SU-DHL-6 (cell line): ENCODE measurements around the gene ARMC8.

Source experiments
- H2AFZ ChIP-seq: fragments of 200-600 bp; sonication (generic); 2 replicates; pipeline ENCODE4 v1.6.1; 2014; ENCODE audit warnings: low read depth, mild to moderate bottlenecking, moderate library complexity, mixed read lengths, antibody characterized with exemption, low read length; ENCODE audit not compliant: severe bottlenecking
- H3F3A ChIP-seq: fragments of 200-600 bp; shearing (Covaris generic); 2 replicates; pipeline ENCODE4 v1.6.0; 2016; ENCODE audit warnings: antibody characterized with exemption, mild to moderate bottlenecking; ENCODE audit not compliant: insufficient read depth
- H3K27ac ChIP-seq: fragments of 200-600 bp; sonication (generic); 2 replicates; pipeline ENCODE4 v1.5.1; 2016; ENCODE audit warnings: low read depth, mild to moderate bottlenecking, low read length, moderate library complexity, mixed read lengths
- H3K27me3 ChIP-seq: fragments of 200-600 bp; sonication (generic), shearing (Covaris generic); 2 replicates; pipeline ENCODE4 v1.6.0; 2014; ENCODE audit warnings: mild to moderate bottlenecking, low read length
- H3K36me3 ChIP-seq: fragments of 200-600 bp; sonication (generic); 2 replicates; pipeline ENCODE4 v1.6.1; 2014; ENCODE audit warnings: mild to moderate bottlenecking, low read length, mixed read lengths
- H3K4me2 ChIP-seq: fragments of 300-600, 200-600 bp; shearing (Covaris generic), sonication (generic); 2 replicates; pipeline ENCODE4 v1.6.0; 2014; ENCODE audit warnings: low read length, low read depth, mild to moderate bottlenecking; ENCODE audit not compliant: poor library complexity, severe bottlenecking
- H3K4me3 ChIP-seq: fragments of 200-600 bp; sonication (generic); 2 replicates; pipeline ENCODE4 v1.5.1; 2014; ENCODE audit warnings: antibody characterized with exemption, low read length, mild to moderate bottlenecking, mixed read lengths; ENCODE audit not compliant: insufficient read depth, poor library complexity, severe bottlenecking
- H3K79me2 ChIP-seq: fragments of 200-600 bp; sonication (generic); 2 replicates; pipeline ENCODE4 v1.6.1; 2014; ENCODE audit warnings: mild to moderate bottlenecking, low read length, moderate library complexity; ENCODE audit not compliant: insufficient read depth
- H3K9ac ChIP-seq: fragments of 200-600 bp; sonication (generic); 2 replicates; pipeline ENCODE4 v1.7.0; 2014; ENCODE audit warnings: mild to moderate bottlenecking, low read length
- H3K9me2 ChIP-seq: fragments of 200-600 bp; sonication (generic); replicated peaks from 2 replicates; pipeline ENCODE4 v1.6.1; 2014; ENCODE audit warnings: low read length; ENCODE audit not compliant: insufficient read depth
- H3K9me3 ChIP-seq: fragments of 200-600 bp; sonication (generic); 2 replicates; pipeline ENCODE4 v1.6.1; 2014; ENCODE audit warnings: low read length, mixed read lengths; ENCODE audit not compliant: insufficient read depth
- H4K20me1 ChIP-seq: fragments of 200-600 bp; sonication (generic); 2 replicates; pipeline ENCODE4 v1.6.1; 2014; ENCODE audit warnings: low read depth, mild to moderate bottlenecking, antibody characterized with exemption, low read length, moderate library complexity, mixed read lengths
- EZH2phosphoT487 ChIP-seq: fragments of 200-600 bp; sonication (generic), shearing (Covaris generic); conservative IDR thresholded peaks from 2 replicates; pipeline ENCODE4 v1.6.1; 2018; ENCODE audit warnings: mild to moderate bottlenecking, antibody characterized with exemption, low read length, moderate library complexity, mixed read lengths
- TF ChIP-seq, protein P1 (sequence below): fragments of 200-600 bp; sonication (generic); IDR thresholded peaks from one replicate; pipeline ENCODE4 v1.5.1; 2017; ENCODE audit warnings: antibody characterized with exemption, mild to moderate bottlenecking, low read length, moderate library complexity; ENCODE audit not compliant: insufficient read depth, poor library complexity, severe bottlenecking

ARMC8 gene

DNA sequence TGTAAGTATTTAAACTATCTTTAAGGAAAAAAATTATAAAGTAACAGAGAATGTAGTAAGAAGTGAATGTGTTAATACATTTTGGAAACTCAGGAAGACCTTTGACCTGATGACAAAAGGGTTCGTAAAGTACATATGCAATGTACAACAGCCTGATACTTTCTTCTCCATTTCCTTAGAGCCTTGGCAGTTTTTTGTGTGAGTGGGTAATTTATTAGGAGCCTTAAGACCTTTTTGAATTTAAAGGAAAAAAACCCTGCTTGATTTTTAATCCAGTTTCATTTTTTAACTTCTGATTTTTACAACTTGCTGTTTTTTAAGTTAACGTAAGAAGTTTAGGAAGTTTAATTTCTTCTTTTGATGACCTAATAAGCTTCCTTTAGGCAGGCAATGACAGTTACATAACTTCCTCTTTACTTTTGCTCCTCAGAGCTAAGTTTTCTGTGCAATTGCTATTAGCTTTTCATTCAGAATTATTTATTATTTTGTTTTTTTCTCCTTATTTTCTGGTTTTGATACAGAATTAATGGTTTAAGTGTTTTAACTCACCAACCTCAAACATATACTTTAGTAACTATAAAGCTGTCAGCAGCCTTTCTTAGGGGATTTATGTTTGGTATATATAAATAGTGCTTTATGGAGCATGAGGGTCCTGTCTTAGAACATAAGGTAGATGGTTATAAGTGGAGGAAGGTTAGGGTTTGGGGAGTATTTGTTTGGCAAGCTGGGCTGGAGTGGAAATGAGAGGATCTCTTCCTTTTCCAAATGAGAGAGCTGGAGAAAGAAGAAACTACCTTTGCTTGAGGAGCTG lies 35.2 kb downstream of the ARMC8 start:
- TF ChIP-seq, protein P1, sequence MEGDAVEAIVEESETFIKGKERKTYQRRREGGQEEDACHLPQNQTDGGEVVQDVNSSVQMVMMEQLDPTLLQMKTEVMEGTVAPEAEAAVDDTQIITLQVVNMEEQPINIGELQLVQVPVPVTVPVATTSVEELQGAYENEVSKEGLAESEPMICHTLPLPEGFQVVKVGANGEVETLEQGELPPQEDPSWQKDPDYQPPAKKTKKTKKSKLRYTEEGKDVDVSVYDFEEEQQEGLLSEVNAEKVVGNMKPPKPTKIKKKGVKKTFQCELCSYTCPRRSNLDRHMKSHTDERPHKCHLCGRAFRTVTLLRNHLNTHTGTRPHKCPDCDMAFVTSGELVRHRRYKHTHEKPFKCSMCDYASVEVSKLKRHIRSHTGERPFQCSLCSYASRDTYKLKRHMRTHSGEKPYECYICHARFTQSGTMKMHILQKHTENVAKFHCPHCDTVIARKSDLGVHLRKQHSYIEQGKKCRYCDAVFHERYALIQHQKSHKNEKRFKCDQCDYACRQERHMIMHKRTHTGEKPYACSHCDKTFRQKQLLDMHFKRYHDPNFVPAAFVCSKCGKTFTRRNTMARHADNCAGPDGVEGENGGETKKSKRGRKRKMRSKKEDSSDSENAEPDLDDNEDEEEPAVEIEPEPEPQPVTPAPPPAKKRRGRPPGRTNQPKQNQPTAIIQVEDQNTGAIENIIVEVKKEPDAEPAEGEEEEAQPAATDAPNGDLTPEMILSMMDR = no peak
- TF ChIP-seq EZH2phosphoT487 = no peak

DNA sequence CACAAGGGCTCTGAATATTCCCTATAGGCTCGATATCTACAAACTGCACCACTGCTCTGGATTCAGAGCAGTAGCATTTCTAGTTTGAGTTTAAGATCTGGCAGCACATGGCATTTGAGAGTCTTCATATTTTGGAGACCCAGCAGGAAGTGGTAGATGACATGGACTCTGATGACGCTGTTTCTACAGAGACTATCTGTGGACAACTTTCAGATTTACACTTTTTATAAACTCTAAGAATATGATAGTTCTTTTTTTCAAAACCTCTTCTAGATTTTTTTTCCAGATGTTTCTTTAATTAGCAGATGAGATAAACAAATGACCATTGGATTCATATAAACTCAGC lies 35.8 kb downstream of the ARMC8 start:
- Histone ChIP-seq H3K36me3 (peaks cover 20% of the 10 kb centered on the region), H4K20me1 (no peaks in the 10 kb centered on the region), H3K27ac (no peak overlapping the region), H3K27me3 (no peaks in the 10 kb centered on the region), H2AFZ (no peak overlapping the region), H3K4me3 (no peak overlapping the region), H3K9me2 (no peaks in the 10 kb centered on the region), H3K9ac (no peak overlapping the region), H3K79me2 (peaks cover 29% of the 10 kb centered on the region), H3F3A (no peaks in the 10 kb centered on the region), H3K4me2 (no peak overlapping the region), H3K9me3 (no peaks in the 10 kb centered on the region)
- TF ChIP-seq EZH2phosphoT487 = no peak
- TF ChIP-seq, protein P1 = no peak

More for the DNA sequence above, 35.2 kb downstream of the ARMC8 start:
- Histone ChIP-seq H3K9me3 (no peaks in the 10 kb centered on the region), H3K9me2 (no peaks in the 10 kb centered on the region), H3K9ac (no peak overlapping the region), H3K4me3 (no peak overlapping the region), H4K20me1 (no peaks in the 10 kb centered on the region), H3K79me2 (peaks cover 35% of the 10 kb centered on the region), H3K27ac (no peak overlapping the region), H3F3A (no peaks in the 10 kb centered on the region), H3K4me2 (no peak overlapping the region), H3K27me3 (no peaks in the 10 kb centered on the region), H2AFZ (no peak overlapping the region), H3K36me3 (peaks cover 20% of the 10 kb centered on the region)

DNA sequence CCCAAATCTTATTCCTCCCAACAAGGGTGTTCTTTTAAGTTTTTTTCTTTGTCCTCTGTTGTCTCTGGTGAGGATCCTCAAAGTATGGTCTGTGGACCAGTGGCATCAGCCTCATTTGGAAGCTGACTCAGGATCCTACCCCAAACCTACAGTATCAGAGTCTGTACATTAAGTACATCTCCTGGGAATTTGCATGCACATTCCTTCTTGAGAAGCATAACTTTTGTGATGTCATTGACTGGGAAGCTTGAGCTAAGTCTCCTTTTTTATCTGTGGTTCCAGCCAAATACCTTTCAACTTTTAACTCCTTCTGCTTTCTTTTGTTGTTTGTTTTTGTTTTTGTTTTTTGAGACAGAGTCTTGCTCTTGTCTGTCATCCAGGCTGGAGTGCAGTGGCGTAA lies 40.5 kb downstream of the ARMC8 start:
- no peak for TF ChIP-seq EZH2phosphoT487
- TF ChIP-seq, protein P1 = no peak
- Histone ChIP-seq H3K27me3 (no peaks in the 10 kb centered on the region), H3K4me2 (no peak overlapping the region), H3K9ac (no peak overlapping the region), H3K79me2 (no peaks in the 10 kb centered on the region), H3K36me3 (peaks cover 27% of the 10 kb centered on the region), H3F3A (no peaks in the 10 kb centered on the region), H4K20me1 (no peaks in the 10 kb centered on the region), H3K27ac (no peak overlapping the region), H3K9me3 (no peaks in the 10 kb centered on the region), H3K9me2 (no peaks in the 10 kb centered on the region), H3K4me3 (no peak overlapping the region), H2AFZ (no peak overlapping the region)
